HCT116 (cell line): ENCODE measurements around the gene ZNF384.

Source experiments
- EZH2 ChIP-seq: fragments of 200-600 bp; sonication (generic); IDR thresholded peaks from 2 replicates; pipeline ENCODE4 v1.6.1; 2017; ENCODE audit warnings: antibody characterized with exemption, mixed run types
- EZH2phosphoT487 ChIP-seq: fragments of 200-600 bp; IDR thresholded peaks from 2 replicates; pipeline ENCODE4 v1.6.1; 2018; ENCODE audit warnings: antibody characterized with exemption, borderline replicate concordance
- POLR2A ChIP-seq: IDR thresholded peaks from 2 replicates; pipeline ENCODE4 v1.7.0; 2011; ENCODE audit warnings: borderline replicate concordance; ENCODE audit not compliant: insufficient read depth, insufficient read length; ENCODE audit errors: extremely low read depth
- POLR2AphosphoS5 ChIP-seq: IDR thresholded peaks from 2 replicates; pipeline ENCODE4 v1.6.1; 2011; ENCODE audit warnings: mild to moderate bottlenecking, low read depth, low read length, moderate library complexity
- RAD21 ChIP-seq: IDR thresholded peaks from 2 replicates; pipeline ENCODE4 v1.6.1; 2012; ENCODE audit warnings: low read depth, mild to moderate bottlenecking
- SIN3A ChIP-seq: IDR thresholded peaks from 2 replicates; pipeline ENCODE4 v1.6.1; 2012; ENCODE audit warnings: low read depth
- TF ChIP-seq, protein P1 (sequence below), 3 experiments: fragments of 200-600 bp in 1 of 3; sonication (generic) in 1 of 3; IDR thresholded peaks in 2 of 3; conservative IDR thresholded peaks in 1 of 3; 2 replicates each; pipeline ENCODE4 v1.5.1; 2012 to 2017; ENCODE audit warnings: low read depth in 2 of 3, low read length in 2 of 3, antibody characterized with exemption in 1 of 3, borderline replicate concordance in 1 of 3, control low read depth in 1 of 3, mild to moderate bottlenecking in 1 of 3, mixed read lengths in 1 of 3, mixed run types in 1 of 3, moderate library complexity in 1 of 3; ENCODE audit not compliant: insufficient read depth in 1 of 3

DNA sequence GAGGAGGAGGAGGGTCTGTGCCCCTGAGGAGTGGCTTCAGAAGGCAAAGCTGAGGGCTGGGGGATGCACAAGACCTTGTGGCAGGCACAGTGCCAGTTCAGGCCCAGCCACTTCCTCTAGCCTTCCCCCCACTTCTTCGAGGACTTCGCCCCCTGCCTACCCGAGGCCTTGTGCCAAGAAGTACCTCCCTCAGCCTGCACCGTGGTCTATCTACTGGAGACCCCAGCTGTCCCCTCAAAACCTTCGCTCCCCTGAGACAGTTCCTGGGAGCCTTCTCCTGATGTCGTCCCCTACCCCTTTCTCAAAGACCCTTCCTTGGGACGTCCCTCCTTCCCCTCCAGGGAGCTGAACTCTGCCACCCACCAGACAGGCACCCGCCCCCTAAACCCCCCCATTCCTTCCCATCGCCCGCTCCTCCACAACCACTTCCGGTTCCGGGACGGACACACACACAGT is 604 bp downstream of the ZNF384 start:
- TF ChIP-seq, protein P1, sequence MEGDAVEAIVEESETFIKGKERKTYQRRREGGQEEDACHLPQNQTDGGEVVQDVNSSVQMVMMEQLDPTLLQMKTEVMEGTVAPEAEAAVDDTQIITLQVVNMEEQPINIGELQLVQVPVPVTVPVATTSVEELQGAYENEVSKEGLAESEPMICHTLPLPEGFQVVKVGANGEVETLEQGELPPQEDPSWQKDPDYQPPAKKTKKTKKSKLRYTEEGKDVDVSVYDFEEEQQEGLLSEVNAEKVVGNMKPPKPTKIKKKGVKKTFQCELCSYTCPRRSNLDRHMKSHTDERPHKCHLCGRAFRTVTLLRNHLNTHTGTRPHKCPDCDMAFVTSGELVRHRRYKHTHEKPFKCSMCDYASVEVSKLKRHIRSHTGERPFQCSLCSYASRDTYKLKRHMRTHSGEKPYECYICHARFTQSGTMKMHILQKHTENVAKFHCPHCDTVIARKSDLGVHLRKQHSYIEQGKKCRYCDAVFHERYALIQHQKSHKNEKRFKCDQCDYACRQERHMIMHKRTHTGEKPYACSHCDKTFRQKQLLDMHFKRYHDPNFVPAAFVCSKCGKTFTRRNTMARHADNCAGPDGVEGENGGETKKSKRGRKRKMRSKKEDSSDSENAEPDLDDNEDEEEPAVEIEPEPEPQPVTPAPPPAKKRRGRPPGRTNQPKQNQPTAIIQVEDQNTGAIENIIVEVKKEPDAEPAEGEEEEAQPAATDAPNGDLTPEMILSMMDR (IDR thresholded peaks at IDR 0.05 in 2 of 3, conservative IDR thresholded peaks at IDR 0.05 in 1 of 3; ENCODE audit: borderline replicate concordance in 1 of 3, insufficient read depth in 1 of 3, low read depth in 2 of 3, low read length in 2 of 3): no peak
- no peak for TF ChIP-seq POLR2A
- TF ChIP-seq RAD21: no peak
- TF ChIP-seq EZH2: no peak
- 0 out of 2 replicates have a peak, but pooled peaks have one; percentile 5 for TF ChIP-seq POLR2AphosphoS5
- no peak for TF ChIP-seq EZH2phosphoT487
- no peak; the same call in 1 of the 2 replicates for TF ChIP-seq SIN3A
